ENCODE data around the gene TMEM45A.
A peak's percentile ranks its signal among the peaks of the same experiment; 100 is the strongest.

Gene TMEM45A

GRCh38 chr3:100600181-100601042, 108.0 kb downstream of the TMEM45A start:
- H3K9ac ChIP-seq, result no peak overlapping the region
- no peaks in the 10 kb centered on the region for H3K27me3 ChIP-seq
- H4K20me1 ChIP-seq, result no peaks in the 10 kb centered on the region
- peak overlapping the region in 9 of 11 experiments; percentile 27 to 68 (median 45); a peak in 13 of 22 replicates for H3K27ac ChIP-seq
- peaks cover 26 to 42% (median 30%) of the 10 kb centered on the region in 10 experiments for H3K4me1 ChIP-seq
- no peak for TF ChIP-seq Cebpa-rat (IDR thresholded peaks at IDR 0.05)
- H3K36me3 ChIP-seq, result no peaks in the 10 kb centered on the region; a peak in 1 of 22 replicates
- peak overlapping the region; percentile 47 to 66 (median 55) for H3K4me2 ChIP-seq
- H3K9me3 ChIP-seq (replicated peaks in 1 of 11), result peaks cover 0 to 25% (median 13%) of the 10 kb centered on the region in 11 experiments; a peak in 17 of 22 replicates
- no peak overlapping the region for H3K4me3 ChIP-seq

DNA sequence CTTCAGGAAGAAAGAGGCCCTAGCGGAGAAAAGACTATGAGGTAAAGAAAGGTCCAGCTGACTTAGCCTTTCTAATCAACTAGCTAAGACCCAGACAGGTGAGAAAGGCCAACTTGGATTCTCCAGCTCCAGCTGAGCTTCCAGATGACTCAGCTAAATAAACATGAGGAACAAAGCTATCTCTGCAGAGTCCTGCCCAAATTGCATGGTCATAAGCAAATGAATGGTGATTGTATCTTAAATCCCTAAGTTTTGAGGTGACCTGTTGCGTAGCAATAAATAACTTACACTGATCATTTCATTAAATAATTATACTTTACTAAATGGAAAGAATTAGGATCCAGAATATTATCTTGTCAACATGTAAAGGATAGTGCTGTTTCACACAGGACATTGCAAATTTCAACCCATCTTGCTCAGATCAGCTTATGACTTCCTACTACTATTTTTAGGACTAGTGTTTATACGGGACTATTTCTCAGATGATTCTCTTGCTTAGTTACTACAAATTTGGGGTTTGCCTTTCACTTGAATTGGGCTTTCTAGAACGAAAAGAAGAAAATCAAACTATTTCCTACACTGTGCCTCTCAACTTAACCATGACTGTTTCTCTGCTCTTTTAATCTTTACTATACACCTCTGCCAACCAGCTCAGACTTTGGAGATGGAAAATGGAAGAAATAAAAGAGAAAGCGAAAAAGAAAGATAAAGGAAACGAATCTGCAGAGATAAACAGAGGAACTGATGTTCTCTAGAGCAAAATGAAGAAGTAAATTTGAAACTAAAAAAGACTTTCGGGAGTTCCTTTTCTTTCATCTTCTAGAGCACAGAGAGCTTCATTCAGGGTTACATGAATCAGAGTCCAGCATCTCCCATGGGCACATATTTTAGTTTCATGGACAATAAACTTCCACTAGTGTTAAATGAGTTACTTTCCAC, 110.4 kb downstream of the TMEM45A start:
- Histone ChIP-seq H3K9me3 (replicated peaks in 1 of 11) (peaks cover 0 to 25% (median 13%) of the 10 kb centered on the region in 11 experiments; a peak in 17 of 22 replicates), H3K36me3 (no peaks in the 10 kb centered on the region; a peak in 1 of 22 replicates), H3K4me1 (peaks cover 26 to 42% (median 30%) of the 10 kb centered on the region in 10 experiments), H3K27ac (peak overlapping the region in 9 of 11 experiments; percentile 59 to 85 (median 71); a peak in 19 of 22 replicates), H3K4me2 (peak overlapping the region; percentile 45 to 87 (median 67)), H3K9ac (peak overlapping the region in 9 of 11 experiments; percentile 10 to 73 (median 61); a peak in 12 of 22 replicates), H4K20me1 (no peaks in the 10 kb centered on the region), H3K4me3 (peak overlapping the region in 7 of 10 experiments; percentile 29 to 59 (median 49); a peak in 11 of 20 replicates), H3K27me3 (no peaks in the 10 kb centered on the region)
- no peak for TF ChIP-seq Cebpa-rat (IDR thresholded peaks at IDR 0.05)

GRCh38 chr3:100603469-100603868, 111.0 kb downstream of the TMEM45A start:
- H3K9ac ChIP-seq, result peak overlapping the region in 7 of 11 experiments; percentile 18 to 73 (median 62); a peak in 10 of 22 replicates
- H3K27me3 ChIP-seq, result no peaks in the 10 kb centered on the region
- H3K4me2 ChIP-seq, result peak overlapping the region; percentile 45 to 87 (median 67)
- H4K20me1 ChIP-seq, result no peaks in the 10 kb centered on the region
- H3K4me1 ChIP-seq, result peaks cover 26 to 42% (median 30%) of the 10 kb centered on the region in 10 experiments
- peak overlapping the region in 7 of 10 experiments; percentile 29 to 59 (median 49); a peak in 10 of 20 replicates for H3K4me3 ChIP-seq
- H3K36me3 ChIP-seq, result no peaks in the 10 kb centered on the region; a peak in 1 of 22 replicates
- peaks cover 0 to 25% (median 13%) of the 10 kb centered on the region in 11 experiments; a peak in 17 of 22 replicates for H3K9me3 ChIP-seq (replicated peaks in 1 of 11)
- no peak for TF ChIP-seq Cebpa-rat (IDR thresholded peaks at IDR 0.05)
- H3K27ac ChIP-seq, result peak overlapping the region in 9 of 11 experiments; percentile 59 to 85 (median 71); a peak in 17 of 22 replicates

DNA sequence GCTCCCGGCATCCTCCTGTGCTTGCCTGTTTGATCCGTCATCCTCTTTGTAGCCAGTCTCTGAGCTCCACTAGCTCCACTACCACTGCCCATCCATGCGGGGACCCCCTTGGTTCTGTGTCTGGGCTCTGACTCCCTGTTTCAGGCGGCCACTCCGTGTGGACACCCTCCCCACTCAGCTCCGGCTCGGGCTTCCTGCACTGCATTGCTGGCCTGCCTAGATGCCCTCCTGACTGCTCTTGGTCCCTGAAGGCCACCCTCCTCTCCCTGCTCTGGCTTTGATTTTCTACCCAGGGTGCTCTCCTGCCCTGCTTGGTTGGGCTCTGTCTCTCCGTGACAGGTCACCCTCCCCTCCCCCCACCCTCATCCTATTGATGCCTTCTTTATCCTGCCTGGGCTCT, 112.9 kb downstream of the TMEM45A start:
- H3K4me1 ChIP-seq, result peaks cover 21 to 37% (median 30%) of the 10 kb centered on the region in 10 experiments
- H3K9me3 ChIP-seq (replicated peaks in 1 of 11), result peaks cover 0 to 16% (median 13%) of the 10 kb centered on the region in 11 experiments; a peak in 17 of 22 replicates
- no peak for TF ChIP-seq Cebpa-rat (IDR thresholded peaks at IDR 0.05)
- no peak overlapping the region for H3K4me3 ChIP-seq
- H3K36me3 ChIP-seq, result no peaks in the 10 kb centered on the region; a peak in 1 of 22 replicates
- H4K20me1 ChIP-seq, result no peaks in the 10 kb centered on the region
- no peak overlapping the region for H3K27ac ChIP-seq
- no peaks in the 10 kb centered on the region for H3K27me3 ChIP-seq
- no peak overlapping the region; a peak in 1 of 22 replicates for H3K4me2 ChIP-seq
- H3K9ac ChIP-seq, result no peak overlapping the region

- H3K4me3 ChIP-seq, result no peak overlapping the region
- H3K4me1 ChIP-seq, result peaks cover 10 to 22% (median 19%) of the 10 kb centered on the region in 10 experiments
- H3K9me3 ChIP-seq (replicated peaks in 1 of 11), result no peaks in the 10 kb centered on the region
- no peaks in the 10 kb centered on the region for H3K36me3 ChIP-seq
- H3K27ac ChIP-seq, result no peak overlapping the region
- H3K9ac ChIP-seq, result no peak overlapping the region
- H3K4me2 ChIP-seq, result no peak overlapping the region
- no peaks in the 10 kb centered on the region for H4K20me1 ChIP-seq
- H3K27me3 ChIP-seq, result no peaks in the 10 kb centered on the region
- no peak for TF ChIP-seq Cebpa-rat (IDR thresholded peaks at IDR 0.05)
Measured at GRCh38 chr3:100606894-100607512, 114.6 kb downstream of the TMEM45A start.

DNA sequence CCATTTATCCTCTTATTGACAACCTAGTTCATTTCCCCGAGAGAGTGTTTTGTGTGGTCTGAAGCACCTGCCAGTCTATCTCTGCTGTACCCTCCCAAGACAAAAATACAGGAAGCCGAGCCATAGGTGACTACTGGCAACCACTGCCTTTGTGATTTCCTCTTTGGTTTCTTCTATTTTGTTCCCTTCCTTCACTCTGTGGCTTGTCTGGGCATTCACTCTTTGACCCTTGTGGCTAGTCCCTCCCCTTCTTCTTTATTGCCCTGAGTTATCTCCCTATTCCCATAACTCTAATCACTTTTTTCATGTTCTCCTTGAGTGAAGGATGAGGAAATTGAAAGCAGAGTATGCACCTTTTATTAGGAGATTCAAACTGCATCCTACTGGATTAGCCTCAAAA, 116.9 kb downstream of the TMEM45A start, which contains the start of gene ADGRG7:
TSS of gene ADGRG7 (plus strand) at position 297 of the 400 bp plus-strand sequence. CDS start 256 bp downstream, outside the sequence.
- Histone ChIP-seq H3K9ac (no peak within 1 kb of the TSS), H3K9me3 (replicated peaks in 1 of 11) (no peaks in the 10 kb centered on the region), H3K36me3 (no peaks in the 10 kb centered on the region), H3K27me3 (no peaks in the 10 kb centered on the region), H3K27ac (no peak within 1 kb of the TSS), H3K4me1 (peaks cover 0 to 7% (median 0%) of the 10 kb centered on the region in 10 experiments; a peak in 2 of 20 replicates), H3K4me3 (no peak within 1 kb of the TSS), H3K4me2 (no peak within 1 kb of the TSS), H4K20me1 (no peaks in the 10 kb centered on the region)
- TF ChIP-seq Cebpa-rat (IDR thresholded peaks at IDR 0.05), result no peak

DNA sequence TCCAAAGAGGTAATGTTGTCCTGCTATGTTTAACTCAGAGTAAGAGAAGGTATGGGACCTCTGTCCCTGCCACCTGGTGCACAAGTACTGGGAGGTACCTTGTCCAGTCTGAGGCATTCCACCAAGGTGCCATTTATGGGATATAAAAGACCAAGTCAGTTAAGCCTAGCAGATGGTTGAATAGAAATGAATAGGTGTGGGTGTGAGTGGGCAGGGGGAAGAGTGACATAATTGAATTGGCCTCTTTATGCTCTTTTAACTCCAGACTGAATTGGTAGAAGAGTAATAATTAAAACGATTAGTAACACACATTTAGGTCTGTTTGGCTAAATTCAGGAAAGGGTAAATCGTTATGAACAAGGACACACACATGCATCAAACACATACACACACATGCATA, 117.5 kb downstream of the TMEM45A start:
- no peak overlapping the region for H3K4me2 ChIP-seq
- no peak for TF ChIP-seq Cebpa-rat (IDR thresholded peaks at IDR 0.05)
- H4K20me1 ChIP-seq, result no peaks in the 10 kb centered on the region
- no peak overlapping the region for H3K9ac ChIP-seq
- no peaks in the 10 kb centered on the region for H3K27me3 ChIP-seq
- no peak overlapping the region for H3K27ac ChIP-seq
- no peaks in the 10 kb centered on the region for H3K36me3 ChIP-seq
- H3K4me1 ChIP-seq, result peaks cover 0 to 7% (median 0%) of the 10 kb centered on the region in 10 experiments; a peak in 2 of 20 replicates
- no peak overlapping the region for H3K4me3 ChIP-seq
- no peaks in the 10 kb centered on the region for H3K9me3 ChIP-seq (replicated peaks in 1 of 11)

- no peak overlapping the region for H3K4me2 ChIP-seq
- no peak overlapping the region for H3K27ac ChIP-seq
- no peaks in the 10 kb centered on the region for H3K36me3 ChIP-seq
- H3K9ac ChIP-seq, result no peak overlapping the region
- H3K4me1 ChIP-seq, result peaks cover 0 to 7% (median 0%) of the 10 kb centered on the region in 10 experiments; a peak in 2 of 20 replicates
- TF ChIP-seq Cebpa-rat (IDR thresholded peaks at IDR 0.05), result no peak
- no peaks in the 10 kb centered on the region for H4K20me1 ChIP-seq
- no peaks in the 10 kb centered on the region for H3K9me3 ChIP-seq (replicated peaks in 1 of 11)
- H3K27me3 ChIP-seq, result no peaks in the 10 kb centered on the region
- no peak overlapping the region for H3K4me3 ChIP-seq
Measured at GRCh38 chr3:100611221-100611620, 118.8 kb downstream of the TMEM45A start.

Measured in BLaER1 treated with 17β-estradiol and CSF1 and Interleukin-3, amounts not matched to agents 10 nM and 100 nM (cell line).